ENCODE data around the gene POMP. TPM values are rescaled to one million over a fixed set of nuclear protein-coding genes. Genes with fewer than 3 reads are reported as not detected.

POMP gene
- 98.9 and 100 TPM in 2 replicates for total RNA-seq

GRCh38 chr13:28658796-28659620 is at the start of gene POMP:
TSS of gene POMP (plus strand) at chr13:28659130. CDS start at chr13:28659185, 55 bp downstream.
- intact Hi-C loops (cut with micrococcal nuclease), result loop anchor here (1.0 to 5.0 kb wide), 17 partner anchors 23 to 1528 kb away; partner anchors contain the start of genes LNX2, MTIF3, PAN3 and POLR1D

GRCh38 chr13:28609381-28609780 is 49.5 kb upstream of the POMP start:
- intact Hi-C loops (cut with micrococcal nuclease), result no loop called here

- intact Hi-C loops (cut with micrococcal nuclease), result loop anchor here (2.0 kb wide), 1 partner anchor 117 kb away; no protein-coding TSS in a partner anchor
Observed at GRCh38 chr13:28609926-28610325, 49.0 kb upstream of the POMP start.

GRCh38 chr13:28610996-28611395 is 47.9 kb upstream of the POMP start:
- intact Hi-C loops (cut with micrococcal nuclease), result loop anchor here (1.0 to 2.0 kb wide), 2 partner anchors 48 to 118 kb away; partner anchors contain the start of gene POMP

GRCh38 chr13:28611654-28612131 is 47.2 kb upstream of the POMP start:
- intact Hi-C loops (cut with micrococcal nuclease), result loop anchor here (1.0 to 2.0 kb wide), 2 partner anchors 48 to 119 kb away; partner anchors contain the start of gene POMP

- intact Hi-C loops (cut with micrococcal nuclease), result no loop called here
Observed at GRCh38 chr13:28613562-28613961, 45.4 kb upstream of the POMP start.

- intact Hi-C loops (cut with micrococcal nuclease), result no loop called here
Observed at GRCh38 chr13:28615916-28616446, 42.9 kb upstream of the POMP start.

- intact Hi-C loops (cut with micrococcal nuclease), result no loop called here
Observed at GRCh38 chr13:28618230-28618994, 40.5 kb upstream of the POMP start.

GRCh38 chr13:28620011-28620830 is 38.7 kb upstream of the POMP start:
- intact Hi-C loops (cut with micrococcal nuclease), result no loop called here

GRCh38 chr13:28621449-28621848 is 37.5 kb upstream of the POMP start:
- intact Hi-C loops (cut with micrococcal nuclease), result no loop called here

GRCh38 chr13:28622286-28622685 is 36.6 kb upstream of the POMP start:
- intact Hi-C loops (cut with micrococcal nuclease), result no loop called here

- intact Hi-C loops (cut with micrococcal nuclease), result no loop called here
Observed at GRCh38 chr13:28623782-28624706, 34.9 kb upstream of the POMP start.

- intact Hi-C loops (cut with micrococcal nuclease), result no loop called here
Observed at GRCh38 chr13:28624707-28625432, 34.1 kb upstream of the POMP start.

GRCh38 chr13:28626266-28626665 is 32.7 kb upstream of the POMP start:
- intact Hi-C loops (cut with micrococcal nuclease), result no loop called here

- intact Hi-C loops (cut with micrococcal nuclease), result no loop called here
Observed at GRCh38 chr13:28628241-28628640, 30.7 kb upstream of the POMP start.

- intact Hi-C loops (cut with micrococcal nuclease), result no loop called here
Observed at GRCh38 chr13:28630869-28631268, 28.1 kb upstream of the POMP start.

GRCh38 chr13:28631801-28632200 is 27.1 kb upstream of the POMP start:
- intact Hi-C loops (cut with micrococcal nuclease), result no loop called here

- intact Hi-C loops (cut with micrococcal nuclease), result loop anchor here (1.0 to 5.0 kb wide), 8 partner anchors 23 to 577 kb away; partner anchors contain the start of genes PAN3 and POMP
Observed at GRCh38 chr13:28636069-28636468, 22.9 kb upstream of the POMP start.

Data from T-helper 1 cell treated with Interleukin-12 subunit alpha and Interleukin-12 subunit beta and Interleukin-4 antibody, amounts not matched to agents 30 ng/mL and 1 ng/mL, for 36 hours (primary cell).